Peyer's patch (tissue), 4 donors: ENCODE data around the gene SHB. TPM values are rescaled to one million over a fixed set of nuclear protein-coding genes. Genes with fewer than 3 reads are reported as not detected.

ENCODE experiments used
- DNase-seq, 3 donors: peaks; one replicate each; pipeline ENCODE4 v3.0.0-alpha.2; 2017 to 2019
- H3K27ac ChIP-seq, 4 donors: fragments of 200-600 bp; sonication (generic); one replicate each; pipeline ENCODE4 v1.5.1; 2016 to 2019
- H3K27me3 ChIP-seq, 2 donors: fragments of 200-600 bp; sonication (generic); one replicate each; pipeline ENCODE4 v1.5.1; 2019
- H3K36me3 ChIP-seq, 3 donors: fragments of 200-600 bp; sonication (generic); one replicate each; pipeline ENCODE4 v1.5.1; 2016 to 2019
- H3K4me1 ChIP-seq, 4 donors: fragments of 200-600 bp; sonication (generic); one replicate each; pipeline ENCODE4 v1.5.1; 2016 to 2019
- H3K4me3 ChIP-seq, 4 donors: fragments of 200-600 bp; sonication (generic); 1 replicate in 3 of 4; 2 replicates in 1 of 4; pipeline ENCODE4 v1.5.1; 2016 to 2019; ENCODE audit warnings: mild to moderate bottlenecking in 1 of 4
- H3K9me3 ChIP-seq, 4 donors: fragments of 200-600 bp; sonication (generic); one replicate each; pipeline ENCODE4 v1.5.1; 2016 to 2019; ENCODE audit warnings: mild to moderate bottlenecking in 1 of 4
- POLR2A ChIP-seq, 2 donors: fragments of 450-650 bp; IDR thresholded peaks; one replicate each; pipeline ENCODE4 v1.5.1; 2017; ENCODE audit warnings: antibody characterized with exemption in 2 of 2, mild to moderate bottlenecking in 2 of 2, moderate library complexity in 2 of 2
- total RNA-seq, 4 donors: library from RNA; depleted of rRNA; stranded (reverse); fragments of >200 nt; gene quantifications; one replicate each; pipeline ENCODE4 v1.1.0, GENCODE V29; 2016
- TF ChIP-seq, protein P1 (sequence below), 6 experiments: fragments of 450-650 bp in 4 of 6; fragments of 200-600 bp in 2 of 6; sonication (generic) in 1 of 6; IDR thresholded peaks; one replicate each; pipeline ENCODE4 v1.5.1; 2017 to 2019; ENCODE audit warnings: antibody characterized with exemption in 6 of 6, mild to moderate bottlenecking in 3 of 6, moderate library complexity in 1 of 6

SHB gene
- total RNA-seq, 4 donors from 2014 or later = 14.5 to 31.1 (median 25.6) TPM

DNA sequence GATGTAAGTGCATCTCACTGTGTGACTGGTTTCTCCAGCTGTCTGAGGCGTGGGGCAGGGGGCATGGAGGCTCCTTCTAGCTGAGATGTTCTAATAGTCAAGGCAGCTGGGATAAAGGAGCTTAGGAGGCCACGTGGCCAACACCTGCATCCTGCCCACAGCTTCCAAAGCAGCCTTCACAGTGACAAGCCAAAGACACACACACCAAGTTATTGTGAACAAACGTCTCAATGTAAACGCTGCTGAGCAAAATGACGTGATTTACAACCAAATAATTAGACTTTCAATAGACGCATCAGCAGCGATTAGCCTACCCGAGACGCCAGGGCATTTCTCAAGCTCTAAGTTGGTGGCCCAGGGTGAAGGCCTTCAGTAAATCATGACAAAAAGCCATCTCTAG, 141.9 kb downstream of the SHB start:
- peaks cover 0 to 9% (median 0%) of the 10 kb centered on the region in 4 donors for H3K4me1 ChIP-seq
- H3K27ac ChIP-seq = no peak overlapping the region
- peaks cover 0 to 10% (median 0%) of the 10 kb centered on the region in 3 donors for H3K36me3 ChIP-seq
- H3K27me3 ChIP-seq = no peaks in the 10 kb centered on the region
- no peak for DNase-seq
- no peak overlapping the region for H3K4me3 ChIP-seq
- TF ChIP-seq, protein P1, sequence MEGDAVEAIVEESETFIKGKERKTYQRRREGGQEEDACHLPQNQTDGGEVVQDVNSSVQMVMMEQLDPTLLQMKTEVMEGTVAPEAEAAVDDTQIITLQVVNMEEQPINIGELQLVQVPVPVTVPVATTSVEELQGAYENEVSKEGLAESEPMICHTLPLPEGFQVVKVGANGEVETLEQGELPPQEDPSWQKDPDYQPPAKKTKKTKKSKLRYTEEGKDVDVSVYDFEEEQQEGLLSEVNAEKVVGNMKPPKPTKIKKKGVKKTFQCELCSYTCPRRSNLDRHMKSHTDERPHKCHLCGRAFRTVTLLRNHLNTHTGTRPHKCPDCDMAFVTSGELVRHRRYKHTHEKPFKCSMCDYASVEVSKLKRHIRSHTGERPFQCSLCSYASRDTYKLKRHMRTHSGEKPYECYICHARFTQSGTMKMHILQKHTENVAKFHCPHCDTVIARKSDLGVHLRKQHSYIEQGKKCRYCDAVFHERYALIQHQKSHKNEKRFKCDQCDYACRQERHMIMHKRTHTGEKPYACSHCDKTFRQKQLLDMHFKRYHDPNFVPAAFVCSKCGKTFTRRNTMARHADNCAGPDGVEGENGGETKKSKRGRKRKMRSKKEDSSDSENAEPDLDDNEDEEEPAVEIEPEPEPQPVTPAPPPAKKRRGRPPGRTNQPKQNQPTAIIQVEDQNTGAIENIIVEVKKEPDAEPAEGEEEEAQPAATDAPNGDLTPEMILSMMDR (IDR thresholded peaks at IDR 0.05) = no peak
- no peaks in the 10 kb centered on the region for H3K9me3 ChIP-seq

DNA sequence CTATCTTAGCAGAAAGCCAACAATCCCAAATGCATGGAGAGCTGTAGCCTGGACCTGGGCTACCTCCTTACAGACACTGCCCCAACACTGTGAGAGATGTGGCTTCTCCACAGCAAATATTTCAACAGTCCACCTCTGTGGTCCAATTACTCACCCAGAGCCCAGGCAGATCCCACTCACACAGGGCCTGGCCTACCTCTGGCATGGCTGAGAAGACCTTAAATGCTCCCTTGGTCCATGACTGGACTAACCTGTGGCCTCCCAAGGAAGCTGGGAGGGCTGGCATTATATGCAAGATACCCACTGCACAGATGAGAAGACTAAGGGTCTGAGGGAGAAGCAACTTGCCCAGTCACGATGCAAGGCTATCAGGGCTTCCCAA, 142.3 kb downstream of the SHB start:
- H3K27ac ChIP-seq = no peak overlapping the region
- H3K9me3 ChIP-seq = no peaks in the 10 kb centered on the region
- H3K4me3 ChIP-seq = no peak overlapping the region
- H3K4me1 ChIP-seq = peaks cover 0 to 9% (median 0%) of the 10 kb centered on the region in 4 donors
- no peak for TF ChIP-seq POLR2A (IDR thresholded peaks at IDR 0.05)
- TF ChIP-seq, protein P1 (IDR thresholded peaks at IDR 0.05) = no peak
- no peaks in the 10 kb centered on the region for H3K27me3 ChIP-seq
- H3K36me3 ChIP-seq = peaks cover 0 to 10% (median 0%) of the 10 kb centered on the region in 3 donors
- no peak for DNase-seq

DNA sequence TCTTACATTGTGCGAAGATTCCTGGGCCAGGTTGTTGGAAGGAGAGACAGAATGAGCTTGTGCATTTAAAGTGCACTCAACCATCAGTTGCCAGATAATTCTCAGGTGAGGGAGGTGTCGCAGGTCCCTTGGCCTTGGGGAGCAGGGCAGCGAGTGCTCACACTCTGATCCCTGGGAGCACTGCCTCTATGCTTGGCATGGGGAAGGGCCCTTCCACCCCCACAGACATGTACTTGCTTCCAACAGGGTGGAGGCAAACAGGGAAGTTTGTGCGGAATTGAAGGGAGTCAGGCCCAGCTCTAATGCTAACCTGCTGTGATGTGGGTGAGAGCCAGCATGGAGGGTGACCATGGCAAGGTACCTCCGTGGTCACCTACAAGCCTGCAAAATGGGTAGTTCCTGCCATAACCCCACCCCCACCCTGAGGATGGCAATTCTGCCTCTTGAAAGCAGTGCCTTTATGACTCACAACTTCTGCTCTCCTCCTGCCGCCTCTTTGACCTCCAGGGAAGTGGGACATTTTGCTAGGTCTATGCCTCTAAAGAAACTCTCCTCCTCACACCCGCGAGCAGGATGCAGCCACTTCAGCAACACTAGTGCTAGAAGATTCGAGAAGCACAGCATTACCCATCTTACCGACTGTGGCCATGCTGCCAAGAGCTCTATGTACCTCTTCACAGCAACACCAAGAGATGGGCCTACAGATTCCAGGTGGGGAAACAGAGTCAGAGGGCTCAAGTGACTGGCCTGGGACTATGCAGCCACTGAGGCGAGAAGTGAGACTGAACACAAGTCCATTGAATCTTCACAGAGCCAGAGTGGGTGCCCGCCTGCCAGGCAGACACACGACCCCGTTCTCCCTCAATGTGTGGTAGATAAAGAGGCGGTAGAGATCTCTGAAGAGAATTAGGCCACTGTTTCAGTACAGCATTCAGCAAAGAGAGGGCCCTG, 143.0 kb downstream of the SHB start:
- DNase-seq = no peak
- TF ChIP-seq POLR2A (IDR thresholded peaks at IDR 0.05) = no peak
- peaks cover 0 to 10% (median 0%) of the 10 kb centered on the region in 3 donors for H3K36me3 ChIP-seq

DNA sequence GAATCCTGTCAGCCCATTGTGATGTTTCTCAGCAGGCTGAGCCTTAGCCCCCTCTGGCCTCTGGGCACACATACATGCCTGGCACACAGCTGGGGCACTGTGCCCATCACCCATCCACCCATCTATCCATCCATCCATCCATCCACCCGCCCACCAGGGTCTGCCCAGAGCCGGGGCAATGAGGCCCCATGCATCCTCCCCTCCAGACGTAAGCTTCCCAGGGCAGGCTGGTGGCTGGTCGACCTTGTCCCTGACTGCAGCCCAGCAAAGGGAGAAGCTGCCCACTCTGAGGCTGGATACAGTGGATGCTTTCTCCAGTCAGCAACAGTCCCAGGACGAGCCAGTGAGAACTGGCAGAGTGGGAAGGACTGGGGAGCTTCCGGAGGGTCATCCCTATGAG, 144.0 kb downstream of the SHB start:
- no peak for DNase-seq
- H3K9me3 ChIP-seq = no peaks in the 10 kb centered on the region
- H3K27me3 ChIP-seq = no peaks in the 10 kb centered on the region
- no peak overlapping the region for H3K27ac ChIP-seq
- no peak overlapping the region for H3K4me3 ChIP-seq
- H3K36me3 ChIP-seq = peaks cover 0 to 10% (median 0%) of the 10 kb centered on the region in 3 donors
- H3K4me1 ChIP-seq = peaks cover 0 to 9% (median 0%) of the 10 kb centered on the region in 4 donors
- no peak for TF ChIP-seq POLR2A (IDR thresholded peaks at IDR 0.05)
- TF ChIP-seq, protein P1 (IDR thresholded peaks at IDR 0.05) = no peak

More for the DNA sequence above, 143.0 kb downstream of the SHB start:
- Histone ChIP-seq H3K4me3 (no peak overlapping the region), H3K27me3 (no peaks in the 10 kb centered on the region), H3K27ac (no peak overlapping the region), H3K4me1 (peaks cover 0 to 9% (median 0%) of the 10 kb centered on the region in 4 donors), H3K9me3 (no peaks in the 10 kb centered on the region)

DNA sequence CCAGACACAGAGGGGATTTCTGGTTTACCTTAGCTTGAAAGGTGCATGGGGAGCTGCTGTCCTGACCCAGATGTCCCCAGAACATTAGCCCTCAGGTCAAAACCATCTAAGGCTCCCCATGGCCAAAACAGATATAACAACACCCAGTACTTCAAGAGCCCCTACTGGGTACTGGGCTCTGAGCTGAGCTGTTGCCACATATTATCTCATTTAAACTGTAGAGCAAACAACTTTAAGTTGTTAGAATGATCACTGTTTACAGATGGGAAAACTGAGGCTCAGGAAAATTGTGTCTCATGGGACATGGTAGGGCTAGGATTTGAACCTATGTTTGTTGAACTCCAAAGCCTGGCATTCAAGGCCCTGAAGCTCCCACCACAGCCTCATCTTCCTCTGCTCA, 144.5 kb downstream of the SHB start:
- H3K36me3 ChIP-seq = peaks cover 0 to 6% (median 0%) of the 10 kb centered on the region in 3 donors

More for the DNA sequence above, 144.5 kb downstream of the SHB start:
- Histone ChIP-seq H3K27ac (no peak overlapping the region), H3K4me1 (peaks cover 0 to 9% (median 0%) of the 10 kb centered on the region in 4 donors), H3K9me3 (no peaks in the 10 kb centered on the region), H3K27me3 (no peaks in the 10 kb centered on the region), H3K4me3 (no peak overlapping the region)
- no peak for TF ChIP-seq POLR2A (IDR thresholded peaks at IDR 0.05)
- TF ChIP-seq, protein P1 (IDR thresholded peaks at IDR 0.05) = no peak
- DNase-seq = no peak
